HG02981 (cell line): ENCODE measurements around the gene TSPAN8.
"Not testable (repeated sequence)": the region's sequence is repeated elsewhere in the genome, so short reads cannot be mapped to it uniquely, and the experiment has no call there.

Experiments
- ATAC-seq: cut with Tn5 transposase; IDR thresholded peaks from one replicate; pipeline ENCODE4 v1.9.1; 2021; ENCODE audit warnings: mild to moderate bottlenecking, moderate library complexity; ENCODE audit not compliant: unreplicated experiment

TSPAN8 gene

GRCh38 chr12:71164568-71165197 is 6.9 kb upstream of the TSPAN8 start:
- ATAC-seq = no peak

- no peak for ATAC-seq
Observed at GRCh38 chr12:71164166-71164565, 6.4 kb upstream of the TSPAN8 start.

GRCh38 chr12:71162832-71163763 is 5.3 kb upstream of the TSPAN8 start:
- ATAC-seq = no peak

- no peak for ATAC-seq
Observed at GRCh38 chr12:71161591-71161990, 3.8 kb upstream of the TSPAN8 start.

GRCh38 chr12:71160585-71160984 is 2.8 kb upstream of the TSPAN8 start:
- ATAC-seq = no peak

GRCh38 chr12:71159878-71160277 is 2.1 kb upstream of the TSPAN8 start:
- ATAC-seq = no peak

- ATAC-seq = no peak
Observed at GRCh38 chr12:71159264-71159663, 1.5 kb upstream of the TSPAN8 start.

- no peak for ATAC-seq
Observed at GRCh38 chr12:71158361-71158882, 623 bp upstream of the TSPAN8 start.

- no peak for ATAC-seq
Observed at GRCh38 chr12:71155225-71155624, 2.6 kb downstream of the TSPAN8 start.

- no peak for ATAC-seq
Observed at GRCh38 chr12:71152851-71153250, 4.9 kb downstream of the TSPAN8 start.

- ATAC-seq = not testable (repeated sequence)
Observed at GRCh38 chr12:71150041-71150440, 7.8 kb downstream of the TSPAN8 start.

- ATAC-seq = no peak
Observed at GRCh38 chr12:71144682-71145081, 13.1 kb downstream of the TSPAN8 start.

- ATAC-seq = no peak
Observed at GRCh38 chr12:71142956-71143355, 14.8 kb downstream of the TSPAN8 start.

- no peak for ATAC-seq
Observed at GRCh38 chr12:71142016-71142415, 15.8 kb downstream of the TSPAN8 start.

- ATAC-seq = no peak
Observed at GRCh38 chr12:71141378-71141926, 16.3 kb downstream of the TSPAN8 start.

GRCh38 chr12:71139153-71139735 is 18.6 kb downstream of the TSPAN8 start:
- no peak for ATAC-seq

GRCh38 chr12:71138011-71138410 is 19.8 kb downstream of the TSPAN8 start:
- no peak for ATAC-seq

GRCh38 chr12:71135812-71136176 is 22.0 kb downstream of the TSPAN8 start:
- no peak for ATAC-seq

GRCh38 chr12:71135077-71135811 is 22.6 kb downstream of the TSPAN8 start:
- no peak for ATAC-seq

GRCh38 chr12:71134405-71134804 is 23.4 kb downstream of the TSPAN8 start:
- no peak for ATAC-seq
